ENCODE results near the gene PRKG1.

Gene PRKG1

DNA sequence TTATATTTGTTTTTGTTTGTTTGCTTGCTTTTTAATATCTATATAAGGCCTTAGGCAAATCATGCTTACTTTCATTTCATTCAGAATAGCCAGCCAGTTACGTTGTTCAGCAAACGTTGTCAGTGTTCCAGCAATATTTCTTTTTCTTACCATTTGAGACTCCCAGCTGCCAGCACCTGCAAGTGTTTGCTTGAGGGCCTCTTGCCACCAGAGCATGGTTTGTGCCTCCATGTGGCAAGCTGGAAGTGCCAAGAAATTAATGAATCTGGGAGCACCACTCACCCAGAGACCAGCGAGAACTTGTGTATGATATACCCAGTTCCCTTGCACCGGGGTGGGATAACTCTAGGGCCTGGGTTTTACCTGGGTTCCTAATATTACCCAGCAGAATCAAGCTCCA, 802.2 kb downstream of the PRKG1 start:
- TF ChIP-seq, protein P1, sequence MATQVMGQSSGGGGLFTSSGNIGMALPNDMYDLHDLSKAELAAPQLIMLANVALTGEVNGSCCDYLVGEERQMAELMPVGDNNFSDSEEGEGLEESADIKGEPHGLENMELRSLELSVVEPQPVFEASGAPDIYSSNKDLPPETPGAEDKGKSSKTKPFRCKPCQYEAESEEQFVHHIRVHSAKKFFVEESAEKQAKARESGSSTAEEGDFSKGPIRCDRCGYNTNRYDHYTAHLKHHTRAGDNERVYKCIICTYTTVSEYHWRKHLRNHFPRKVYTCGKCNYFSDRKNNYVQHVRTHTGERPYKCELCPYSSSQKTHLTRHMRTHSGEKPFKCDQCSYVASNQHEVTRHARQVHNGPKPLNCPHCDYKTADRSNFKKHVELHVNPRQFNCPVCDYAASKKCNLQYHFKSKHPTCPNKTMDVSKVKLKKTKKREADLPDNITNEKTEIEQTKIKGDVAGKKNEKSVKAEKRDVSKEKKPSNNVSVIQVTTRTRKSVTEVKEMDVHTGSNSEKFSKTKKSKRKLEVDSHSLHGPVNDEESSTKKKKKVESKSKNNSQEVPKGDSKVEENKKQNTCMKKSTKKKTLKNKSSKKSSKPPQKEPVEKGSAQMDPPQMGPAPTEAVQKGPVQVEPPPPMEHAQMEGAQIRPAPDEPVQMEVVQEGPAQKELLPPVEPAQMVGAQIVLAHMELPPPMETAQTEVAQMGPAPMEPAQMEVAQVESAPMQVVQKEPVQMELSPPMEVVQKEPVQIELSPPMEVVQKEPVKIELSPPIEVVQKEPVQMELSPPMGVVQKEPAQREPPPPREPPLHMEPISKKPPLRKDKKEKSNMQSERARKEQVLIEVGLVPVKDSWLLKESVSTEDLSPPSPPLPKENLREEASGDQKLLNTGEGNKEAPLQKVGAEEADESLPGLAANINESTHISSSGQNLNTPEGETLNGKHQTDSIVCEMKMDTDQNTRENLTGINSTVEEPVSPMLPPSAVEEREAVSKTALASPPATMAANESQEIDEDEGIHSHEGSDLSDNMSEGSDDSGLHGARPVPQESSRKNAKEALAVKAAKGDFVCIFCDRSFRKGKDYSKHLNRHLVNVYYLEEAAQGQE (IDR thresholded peaks at IDR 0.05; ENCODE audit: insufficient read depth in 1 of 2, low read depth in 2 of 2, low read length in 2 of 2): no peak
- TF ChIP-seq FOXP2 (optimal IDR thresholded peaks at IDR 0.05; ENCODE audit: borderline replicate concordance, extremely low read depth, extremely low read length, insufficient read depth): no peak
- no peak for TF ChIP-seq TAF1 (IDR thresholded peaks at IDR 0.05; ENCODE audit: borderline replicate concordance, insufficient read depth, low read length)
- no peak for TF ChIP-seq POLR2AphosphoS5 (IDR thresholded peaks at IDR 0.05; ENCODE audit: low read depth, low read length)
- no peak for TF ChIP-seq SIN3A (IDR thresholded peaks at IDR 0.05; ENCODE audit: borderline replicate concordance, insufficient read depth, low read length)

DNA sequence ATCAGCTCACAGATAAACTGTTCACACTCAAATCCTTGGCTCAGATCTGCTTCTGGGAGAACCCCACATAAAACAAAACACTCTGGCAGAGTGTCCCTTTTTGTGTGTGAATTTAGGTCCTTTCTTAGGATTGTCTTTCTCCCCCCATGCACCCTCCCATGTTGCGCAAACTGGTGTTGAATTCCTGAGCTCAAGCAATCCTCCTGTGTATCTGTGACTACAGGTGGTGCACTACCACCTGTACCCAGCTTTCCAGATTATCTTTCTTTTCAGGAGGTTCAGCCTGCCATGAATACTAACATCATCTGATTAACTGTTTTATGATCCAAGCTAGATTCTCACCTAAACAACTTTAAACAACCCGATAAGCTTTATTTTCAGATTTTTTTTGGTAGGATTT, 802.7 kb downstream of the PRKG1 start:
- no peak for TF ChIP-seq POLR2AphosphoS5 (IDR thresholded peaks at IDR 0.05; ENCODE audit: low read depth, low read length)
- no peak for TF ChIP-seq SIN3A (IDR thresholded peaks at IDR 0.05; ENCODE audit: borderline replicate concordance, insufficient read depth, low read length)
- no peak for TF ChIP-seq TAF1 (IDR thresholded peaks at IDR 0.05; ENCODE audit: borderline replicate concordance, insufficient read depth, low read length)
- TF ChIP-seq, protein P1 (IDR thresholded peaks at IDR 0.05; ENCODE audit: insufficient read depth in 1 of 2, low read depth in 2 of 2, low read length in 2 of 2): no peak
- no peak for TF ChIP-seq FOXP2 (optimal IDR thresholded peaks at IDR 0.05; ENCODE audit: borderline replicate concordance, extremely low read depth, extremely low read length, insufficient read depth)

DNA sequence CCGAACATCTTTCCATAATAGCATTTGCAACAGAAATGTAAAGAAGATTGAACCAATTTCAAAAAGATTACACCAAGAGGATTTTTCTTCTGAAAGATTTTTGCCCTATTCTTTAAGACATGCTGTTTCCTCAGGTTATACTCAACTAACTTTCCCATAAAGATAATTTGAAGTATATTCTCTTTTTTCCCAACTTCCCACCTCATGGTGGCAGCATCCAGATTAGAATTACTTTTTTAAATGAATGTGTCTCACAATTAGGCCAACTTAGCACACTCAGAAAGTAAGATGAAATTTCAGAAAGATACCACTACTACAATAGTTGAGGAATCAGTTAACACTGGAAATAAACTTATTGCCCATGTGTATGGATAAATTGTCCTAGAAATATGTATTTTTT, 803.3 kb downstream of the PRKG1 start:
- TF ChIP-seq POLR2AphosphoS5 (IDR thresholded peaks at IDR 0.05; ENCODE audit: low read depth, low read length) (no peak), FOXP2 (optimal IDR thresholded peaks at IDR 0.05; ENCODE audit: borderline replicate concordance, extremely low read depth, extremely low read length, insufficient read depth) (no peak), SIN3A (IDR thresholded peaks at IDR 0.05; ENCODE audit: borderline replicate concordance, insufficient read depth, low read length) (no peak), TAF1 (IDR thresholded peaks at IDR 0.05; ENCODE audit: borderline replicate concordance, insufficient read depth, low read length) (no peak)
- TF ChIP-seq, protein P1 (IDR thresholded peaks at IDR 0.05; ENCODE audit: insufficient read depth in 1 of 2, low read depth in 2 of 2, low read length in 2 of 2): no peak

DNA sequence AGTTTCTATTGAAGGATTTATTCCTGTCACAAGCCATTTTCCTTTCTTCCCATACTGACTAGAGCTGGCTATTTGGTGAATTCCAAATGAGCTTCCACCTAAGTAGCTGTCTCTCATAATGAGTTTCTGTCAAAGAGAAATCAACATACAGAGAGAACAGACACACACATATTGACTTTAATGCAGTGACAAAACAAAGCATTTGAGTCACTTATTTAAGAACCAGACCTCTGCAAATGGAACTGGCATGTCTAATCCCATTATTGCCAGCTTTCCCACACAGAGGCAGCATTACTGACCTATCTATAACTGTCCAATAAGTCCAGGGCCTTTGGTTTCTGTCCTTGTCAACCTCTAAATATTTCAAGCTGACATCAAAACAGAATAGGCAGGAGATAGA, 804.4 kb downstream of the PRKG1 start:
- no peak for TF ChIP-seq POLR2AphosphoS5 (IDR thresholded peaks at IDR 0.05; ENCODE audit: low read depth, low read length)
- TF ChIP-seq, protein P1 (IDR thresholded peaks at IDR 0.05; ENCODE audit: insufficient read depth in 1 of 2, low read depth in 2 of 2, low read length in 2 of 2): no peak
- no peak for TF ChIP-seq FOXP2 (optimal IDR thresholded peaks at IDR 0.05; ENCODE audit: borderline replicate concordance, extremely low read depth, extremely low read length, insufficient read depth)
- TF ChIP-seq TAF1 (IDR thresholded peaks at IDR 0.05; ENCODE audit: borderline replicate concordance, insufficient read depth, low read length): no peak
- TF ChIP-seq SIN3A (IDR thresholded peaks at IDR 0.05; ENCODE audit: borderline replicate concordance, insufficient read depth, low read length): no peak

DNA sequence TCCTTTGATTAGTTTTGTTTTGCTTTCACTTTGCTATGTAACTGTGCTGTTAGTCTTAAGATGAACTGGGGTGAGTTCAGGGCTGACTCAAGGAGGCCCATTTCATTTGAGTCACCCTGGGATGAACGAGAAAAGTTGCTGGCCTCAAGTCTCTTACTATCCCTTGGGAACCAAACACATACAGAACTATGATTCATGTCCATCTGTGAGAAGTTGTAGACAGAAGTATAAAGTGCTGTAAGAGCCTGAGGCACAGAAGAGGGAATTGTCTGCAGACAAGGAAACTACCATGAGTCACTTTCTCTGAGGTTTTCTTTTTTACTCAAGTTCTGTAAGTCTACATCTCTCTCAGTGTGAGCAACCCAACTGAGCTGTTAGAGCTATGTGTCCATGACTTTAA, 805.0 kb downstream of the PRKG1 start:
- TF ChIP-seq, protein P1 (IDR thresholded peaks at IDR 0.05; ENCODE audit: insufficient read depth in 1 of 2, low read depth in 2 of 2, low read length in 2 of 2): no peak
- no peak for TF ChIP-seq FOXP2 (optimal IDR thresholded peaks at IDR 0.05; ENCODE audit: borderline replicate concordance, extremely low read depth, extremely low read length, insufficient read depth)
- no peak for TF ChIP-seq SIN3A (IDR thresholded peaks at IDR 0.05; ENCODE audit: borderline replicate concordance, insufficient read depth, low read length)
- TF ChIP-seq TAF1 (IDR thresholded peaks at IDR 0.05; ENCODE audit: borderline replicate concordance, insufficient read depth, low read length): no peak
- TF ChIP-seq POLR2AphosphoS5 (IDR thresholded peaks at IDR 0.05; ENCODE audit: low read depth, low read length): no peak
